CD4-positive, alpha-beta T cell treated with Interleukin-6 at 100 ng/mL for 8 hours (primary cell): ENCODE data around the gene DPYD.

Experiments
- DNase-seq: peaks from one replicate; pipeline ENCODE4 v3.0.0-alpha.2; 2020; ENCODE audit warnings: mixed read lengths, low spot score

The DPYD gene

DNA sequence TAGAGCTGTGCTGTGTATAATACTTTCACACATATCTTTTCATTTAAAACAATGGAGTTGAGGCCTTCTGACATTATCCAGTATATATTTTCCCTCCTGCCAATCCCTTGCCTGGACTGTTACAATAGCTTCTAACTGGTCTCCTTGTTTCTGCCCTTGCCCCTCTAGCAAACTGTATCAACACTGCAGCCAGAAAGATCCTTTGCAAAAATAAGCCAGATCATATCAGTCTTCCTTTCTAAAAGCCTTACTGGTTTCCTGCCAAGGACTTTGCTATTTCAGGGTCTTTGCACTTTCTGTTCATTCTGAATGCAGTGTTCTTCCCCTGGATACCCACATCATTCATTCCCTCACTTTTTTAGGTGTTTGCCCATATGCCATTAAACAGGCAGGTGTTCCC is 829.2 kb downstream of the DPYD start:
- DNase-seq, result no peak

DNA sequence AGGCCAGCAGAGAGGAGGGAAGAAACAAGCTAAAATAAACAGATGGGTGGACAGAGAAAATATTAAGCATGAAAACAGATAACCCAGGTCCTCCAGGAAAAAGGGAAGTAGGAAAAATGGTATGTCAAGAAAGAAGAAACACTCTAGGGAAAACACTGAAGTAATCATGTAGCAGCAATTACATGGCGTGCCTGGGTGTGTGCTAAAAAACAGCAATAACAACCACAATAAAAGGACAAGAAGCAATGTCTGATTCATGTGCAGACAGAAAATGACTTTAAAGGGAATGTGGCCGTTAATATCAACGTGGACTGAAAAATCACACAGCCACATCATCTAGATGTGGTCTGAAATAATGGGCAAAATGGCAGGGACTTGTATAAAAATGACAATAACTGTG is 829.6 kb downstream of the DPYD start:
- DNase-seq, result no peak

DNA sequence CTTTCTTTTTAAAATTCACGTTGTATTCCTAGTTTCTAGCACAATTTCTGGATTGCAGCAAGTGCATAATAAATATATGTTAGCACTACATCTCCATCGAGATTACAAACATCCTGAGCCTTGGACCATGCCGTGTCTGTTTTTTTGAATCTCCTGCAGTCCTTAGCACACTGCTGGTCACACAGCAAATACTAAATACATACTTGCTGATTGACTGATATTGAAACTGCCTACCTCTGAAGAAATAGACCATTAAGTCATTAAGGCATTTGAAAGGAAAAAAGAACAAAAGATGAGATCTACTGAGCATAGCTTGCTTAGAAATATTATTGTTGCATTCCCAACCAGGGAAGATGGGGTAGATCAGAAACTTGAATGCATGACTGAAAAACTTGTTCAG is 830.1 kb downstream of the DPYD start:
- no peak for DNase-seq

DNA sequence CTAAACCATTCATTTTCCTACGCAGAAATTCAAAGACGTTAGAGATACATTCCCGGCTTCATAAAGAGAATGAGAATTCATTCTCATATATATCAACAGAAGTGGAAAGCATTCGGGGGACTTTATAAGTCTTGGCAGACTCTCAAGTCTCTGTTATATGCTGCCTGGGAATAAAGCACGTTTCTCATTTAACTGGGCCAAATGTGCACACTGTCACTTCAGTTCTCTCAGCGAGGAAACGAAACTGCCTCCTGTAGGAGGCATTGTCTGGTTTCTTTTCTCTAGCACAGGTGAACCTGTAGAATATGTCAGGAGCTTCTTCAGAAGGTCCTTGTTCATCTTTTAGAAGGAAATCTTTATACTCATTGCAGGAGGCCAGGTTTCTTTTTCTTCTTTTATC is 831.7 kb downstream of the DPYD start:
- no peak for DNase-seq

DNA sequence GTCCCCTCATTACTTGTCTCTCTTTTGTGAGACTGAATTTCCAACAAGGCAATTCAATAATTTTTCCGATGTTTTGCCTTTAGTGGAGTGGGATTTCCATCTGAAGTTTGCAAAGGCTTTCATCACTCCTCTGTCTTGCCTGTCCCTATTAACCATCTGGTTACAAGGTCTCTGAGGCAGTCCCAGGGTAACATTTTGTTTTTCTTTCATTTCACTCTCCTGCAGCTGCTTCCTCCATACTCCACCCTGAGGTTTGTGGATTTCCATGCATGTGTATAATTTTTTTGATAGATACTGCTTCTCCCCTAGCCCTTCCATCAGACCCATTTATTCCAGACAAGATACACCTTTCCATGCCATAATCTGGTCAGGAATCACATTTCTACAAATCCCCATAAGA is 832.4 kb downstream of the DPYD start:
- no peak for DNase-seq

DNA sequence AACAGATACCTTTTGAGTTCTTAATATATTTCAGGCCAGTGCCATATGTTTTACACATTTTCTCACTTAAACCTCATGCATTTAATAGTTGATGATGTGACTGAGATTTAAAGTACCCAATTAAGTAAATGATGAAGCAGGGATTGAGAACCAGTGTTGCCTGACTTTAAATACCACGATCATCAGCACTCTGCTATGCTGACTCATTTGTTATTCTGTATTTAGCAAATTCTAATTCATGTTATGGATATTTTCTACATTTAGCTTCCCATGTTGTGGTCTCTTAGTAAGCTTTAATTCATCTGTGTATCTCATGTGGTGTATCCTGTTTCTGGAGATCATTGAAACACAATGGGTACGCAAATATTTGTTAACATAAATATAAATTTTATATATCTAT is 836.3 kb downstream of the DPYD start:
- DNase-seq, result no peak

DNA sequence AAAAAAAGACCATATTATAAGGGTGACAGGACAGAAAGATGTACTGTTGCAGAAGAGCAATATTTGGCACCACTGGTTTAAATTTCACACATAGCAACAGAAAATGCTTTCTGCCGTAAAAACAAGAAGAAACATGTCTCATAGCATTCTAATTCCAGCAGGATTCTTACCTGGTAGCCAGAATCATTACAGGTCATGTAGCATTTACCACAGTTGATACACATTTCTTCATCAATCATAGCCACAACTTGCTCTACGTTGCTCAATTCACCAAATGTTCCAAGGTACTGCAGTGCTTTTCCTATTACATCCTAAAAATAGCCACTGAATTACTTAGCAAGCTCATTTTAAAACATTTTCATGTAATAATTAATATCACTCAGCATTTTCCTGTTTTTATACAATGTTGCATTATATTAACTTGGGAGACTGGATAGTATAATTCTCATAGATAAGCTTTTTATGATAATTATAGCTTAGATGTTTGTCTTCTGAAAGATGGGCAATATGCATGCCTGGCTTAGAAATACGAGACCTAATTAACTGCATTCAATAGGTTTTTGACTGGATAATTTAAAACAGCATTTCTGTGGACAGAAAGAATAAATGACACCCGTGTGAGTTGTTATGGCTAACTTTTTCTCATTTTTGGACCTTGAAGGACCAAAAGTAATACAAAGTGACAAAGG is 838.5 kb downstream of the DPYD start:
- DNase-seq, result no peak

DNA sequence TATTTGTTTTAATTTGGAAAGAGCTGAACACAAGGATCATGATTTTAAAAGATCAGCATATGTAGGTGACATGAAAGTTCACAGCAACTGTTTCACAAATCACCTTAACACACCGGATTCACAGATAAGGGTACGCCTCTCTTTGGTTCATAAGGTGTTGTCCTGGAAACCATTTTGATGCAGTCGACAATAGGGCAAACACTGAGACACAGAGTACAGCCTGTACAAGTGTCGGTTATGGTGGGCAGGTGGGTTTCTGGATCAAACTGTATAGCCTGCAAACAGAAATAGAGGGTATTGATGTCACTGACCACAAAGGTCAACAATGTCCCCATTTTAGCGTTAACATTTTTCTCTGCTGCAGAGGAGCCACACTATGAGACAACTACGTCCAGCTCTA is 842.0 kb downstream of the DPYD start:
- no peak for DNase-seq

DNA sequence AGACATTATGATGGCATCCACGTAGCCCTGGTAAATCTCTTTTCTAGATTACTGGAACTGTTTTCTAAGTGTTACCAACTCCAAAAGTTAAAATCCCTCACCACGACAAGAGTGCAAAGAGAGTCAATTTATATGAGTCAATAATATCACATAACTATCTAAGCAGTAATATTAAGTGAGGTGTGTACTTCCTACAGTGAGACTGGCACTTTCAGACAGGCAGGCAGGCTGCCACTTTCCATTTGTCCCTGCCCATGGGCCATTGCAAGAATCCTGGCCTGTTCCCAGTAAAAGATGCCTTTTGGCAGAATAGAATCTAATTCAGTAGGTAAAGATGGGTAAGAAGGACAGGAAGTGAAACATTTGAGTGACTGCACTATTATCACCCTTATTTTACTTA is 843.6 kb downstream of the DPYD start:
- no peak for DNase-seq

DNA sequence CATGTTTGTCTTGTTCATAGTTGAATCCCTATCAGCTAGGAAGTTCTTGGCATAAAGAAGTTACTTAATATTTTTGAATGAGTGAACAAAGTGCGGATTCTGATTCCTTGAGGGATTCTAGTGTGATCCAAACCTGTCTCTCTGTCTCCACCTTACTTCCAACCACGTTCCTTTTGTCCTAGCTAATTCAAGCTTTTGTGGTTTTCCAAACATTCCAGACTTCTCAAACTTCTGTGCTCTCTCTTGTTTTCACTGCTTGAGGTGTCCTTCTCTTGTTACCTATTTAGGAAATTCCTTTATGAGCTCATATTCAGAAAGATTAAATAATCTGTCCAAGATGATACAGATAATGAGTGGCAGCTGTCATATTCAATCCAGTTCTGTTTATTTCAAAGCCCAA is 846.1 kb downstream of the DPYD start:
- DNase-seq, result no peak

DNA sequence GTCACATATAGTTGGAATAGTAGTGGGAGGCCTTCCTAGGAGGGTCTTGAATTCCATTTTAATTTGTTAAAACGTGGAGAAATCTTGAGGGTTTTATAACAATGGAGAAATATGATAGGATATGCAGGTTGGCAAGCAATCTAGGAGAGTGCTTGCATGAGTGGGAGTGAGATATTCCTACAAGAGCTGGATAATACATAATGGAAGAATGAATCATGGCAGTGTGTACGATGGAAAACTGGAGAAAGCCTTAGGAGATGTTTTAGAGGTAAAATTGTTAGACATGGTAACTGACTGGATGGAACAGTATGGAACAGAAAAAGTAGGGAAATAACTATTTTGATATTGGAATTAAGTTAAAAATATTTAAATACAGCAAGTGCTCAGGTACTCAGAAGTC is 846.9 kb downstream of the DPYD start:
- no peak for DNase-seq

DNA sequence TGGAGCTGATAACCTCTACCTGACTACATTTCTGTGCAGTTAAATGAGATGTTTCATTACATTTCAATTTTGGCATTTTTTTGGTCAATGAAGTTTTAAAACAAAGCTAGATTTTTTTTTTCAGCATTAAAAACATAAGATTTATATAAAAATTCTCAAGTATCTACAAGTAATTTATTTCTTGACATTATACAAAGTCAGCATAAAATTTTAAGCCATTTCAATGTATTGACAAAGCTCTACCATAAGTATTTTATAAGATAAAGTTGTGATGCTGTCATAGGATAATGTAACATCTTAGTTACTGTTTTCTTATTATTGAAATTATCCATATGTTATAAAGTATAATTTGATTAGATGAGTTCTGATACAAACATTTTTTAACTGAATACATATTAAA is 847.7 kb downstream of the DPYD start:
- no peak for DNase-seq

DNA sequence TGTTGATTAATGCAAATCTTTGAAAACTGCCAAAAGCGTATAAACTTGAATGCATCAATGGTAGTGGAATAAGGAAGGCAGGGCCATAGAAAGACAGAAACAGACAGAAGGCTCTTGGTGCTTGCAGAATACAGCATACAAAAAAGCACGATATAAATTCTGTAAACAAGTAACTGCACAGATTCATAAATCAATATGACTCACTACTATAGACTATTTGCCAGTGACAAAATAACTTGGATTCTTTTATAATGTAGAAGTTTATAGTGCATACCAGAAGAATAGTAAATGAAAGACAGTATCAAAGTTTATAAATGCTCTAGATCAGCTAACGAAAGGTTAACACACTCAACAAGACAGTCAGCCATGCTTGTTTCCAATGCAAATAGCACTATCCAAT is 849.7 kb downstream of the DPYD start:
- DNase-seq, result no peak

DNA sequence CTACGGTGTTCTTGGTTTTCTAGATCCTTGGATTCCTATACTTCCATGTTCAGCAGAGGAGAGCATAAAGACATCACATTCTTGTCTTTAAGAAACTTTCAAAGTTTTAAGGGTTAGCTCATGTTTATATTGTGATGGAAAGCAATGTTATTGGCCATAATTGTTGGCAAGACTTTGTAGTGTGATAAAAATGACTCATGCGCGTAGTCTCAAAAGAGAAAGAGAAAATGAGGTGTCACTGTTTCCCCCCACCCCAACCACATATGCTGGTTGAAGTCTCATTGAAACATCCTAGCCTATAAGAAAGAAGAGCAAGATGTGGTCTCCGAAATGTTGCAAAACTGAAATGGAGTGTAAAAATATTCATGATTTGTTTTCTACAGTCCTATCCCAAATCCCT is 850.5 kb downstream of the DPYD start:
- no peak for DNase-seq

DNA sequence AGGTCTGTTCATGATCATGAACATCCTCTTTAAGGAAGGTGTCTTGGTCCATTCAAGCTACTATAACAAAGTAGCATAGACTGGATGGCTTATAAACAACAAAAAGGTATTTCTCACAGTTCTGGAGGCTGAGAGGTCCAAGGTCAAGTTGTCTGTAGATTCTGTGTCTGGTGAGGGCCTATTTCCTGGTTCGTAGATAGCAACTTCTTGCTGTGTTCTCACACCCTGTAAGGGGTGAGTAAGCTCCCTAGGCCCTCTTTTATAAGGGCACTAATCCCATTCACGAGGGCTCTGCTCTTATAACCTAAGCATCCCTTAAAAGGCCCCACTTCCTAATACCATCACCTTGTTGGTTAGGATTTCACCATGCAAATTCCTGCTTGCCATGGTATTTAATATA is 851.5 kb downstream of the DPYD start:
- no peak for DNase-seq

DNA sequence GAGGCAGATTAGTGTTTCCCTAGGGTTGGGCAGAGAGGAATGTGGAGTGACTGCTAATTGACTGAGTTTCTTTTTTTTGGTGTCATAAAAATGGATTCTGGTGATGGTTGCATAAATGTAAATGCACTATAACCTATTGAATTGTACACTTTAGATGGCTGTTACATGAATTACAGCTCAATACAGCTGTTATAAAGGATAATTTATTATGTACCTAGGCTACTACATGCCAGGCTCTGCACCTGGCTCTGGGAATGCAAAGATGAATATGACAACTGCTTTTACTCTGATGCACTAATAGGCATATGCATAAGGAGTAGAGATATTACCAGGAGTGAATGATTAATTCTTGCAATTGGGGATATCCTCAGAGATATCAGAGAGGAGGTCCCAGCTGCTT is 854.0 kb downstream of the DPYD start:
- DNase-seq, result no peak

DNA sequence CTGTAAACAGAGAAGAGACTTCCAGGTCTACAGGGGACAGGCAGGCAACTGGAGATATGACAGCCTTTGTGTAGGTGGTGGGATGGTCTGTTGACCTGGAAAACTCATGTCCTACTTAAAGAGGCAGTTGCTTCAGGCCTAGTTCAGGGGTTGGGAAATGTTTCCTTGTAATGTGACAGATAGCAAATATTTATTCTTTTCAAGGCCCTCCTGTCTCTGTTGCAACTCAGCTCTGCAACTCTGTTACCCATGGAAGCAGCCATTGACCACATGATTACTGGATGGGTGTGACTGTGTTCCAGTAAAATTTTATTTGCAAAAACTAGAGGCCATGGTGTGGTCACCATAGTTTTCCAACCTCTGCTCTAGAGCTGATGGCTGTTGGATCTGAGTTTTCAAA is 857.3 kb downstream of the DPYD start:
- no peak for DNase-seq

DNA sequence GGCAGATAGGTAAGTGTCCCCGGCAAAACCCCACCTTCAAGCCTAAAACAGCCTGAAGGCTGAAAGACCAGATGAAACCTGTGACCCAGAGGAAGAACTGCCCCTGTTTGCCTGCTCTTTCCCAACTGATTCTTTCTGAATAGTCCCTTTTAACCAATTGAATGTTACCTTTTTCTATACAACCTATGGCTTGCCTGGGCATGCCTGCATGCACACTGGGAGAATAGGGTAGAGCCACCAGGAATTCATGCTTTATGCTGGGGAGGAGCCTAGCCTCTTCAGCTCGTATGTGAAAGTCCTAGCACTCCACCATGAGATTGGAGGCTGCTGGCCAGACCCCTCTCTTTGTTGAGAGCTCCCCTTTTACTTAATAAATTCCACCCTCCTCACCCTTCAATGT is 859.2 kb downstream of the DPYD start:
- no peak for DNase-seq

DNA sequence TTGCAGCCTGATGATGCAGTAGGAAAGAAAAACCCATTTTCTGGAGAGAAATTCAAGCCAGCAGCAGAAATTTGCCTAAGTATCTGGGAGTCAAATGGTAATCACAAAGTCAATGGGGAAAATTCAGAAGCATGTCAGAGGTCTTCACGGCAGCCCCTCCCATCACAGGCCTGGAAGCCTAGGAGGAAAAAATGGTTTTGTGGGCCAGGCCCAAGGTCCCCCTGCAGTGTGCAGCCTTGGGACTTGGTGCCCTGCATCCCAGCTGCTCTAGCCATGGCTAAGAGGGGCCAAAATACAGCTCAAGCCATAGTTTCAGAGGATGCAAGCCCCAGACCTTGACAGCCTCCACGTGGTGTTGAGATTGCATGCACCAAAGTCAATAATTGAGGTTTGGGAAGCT is 864.4 kb downstream of the DPYD start:
- no peak for DNase-seq

DNA sequence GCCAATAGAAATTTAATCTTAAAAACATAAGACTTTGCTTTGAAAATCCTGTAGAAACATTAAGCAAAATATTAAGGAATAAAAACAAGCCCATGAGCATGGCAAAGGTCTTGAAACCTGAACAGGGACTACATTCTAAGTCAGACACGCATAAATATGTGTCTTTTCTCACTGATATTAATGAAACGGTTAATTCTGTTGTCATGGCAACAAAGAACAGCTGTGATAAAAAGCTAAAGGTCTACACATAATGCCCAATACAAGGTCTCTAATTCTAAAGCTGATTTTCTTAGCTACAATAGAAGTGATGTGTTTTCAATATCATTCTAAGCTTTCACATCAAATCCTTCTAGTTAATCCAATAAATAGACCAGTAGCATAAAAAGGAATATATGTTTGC is 867.6 kb downstream of the DPYD start:
- no peak for DNase-seq

DNA sequence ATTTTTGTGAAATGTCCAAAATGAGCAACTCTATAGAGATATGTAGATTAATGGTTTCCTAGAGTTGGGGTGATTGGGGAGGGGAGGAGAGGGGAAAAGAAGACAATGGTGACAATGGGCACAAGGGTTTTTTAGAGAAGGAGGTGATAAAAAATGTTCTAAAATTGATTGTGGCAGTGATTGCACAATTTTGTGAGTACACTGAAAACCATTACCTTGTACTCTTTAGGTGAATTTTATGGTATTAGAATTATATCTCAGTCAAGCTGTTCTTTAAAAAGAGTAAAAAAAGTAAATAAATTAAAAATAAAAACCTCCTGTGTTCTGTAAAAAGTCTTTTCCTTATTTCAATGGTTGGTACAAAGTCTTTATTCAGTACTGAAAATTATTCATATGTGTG is 869.0 kb downstream of the DPYD start:
- DNase-seq, result no peak

DNA sequence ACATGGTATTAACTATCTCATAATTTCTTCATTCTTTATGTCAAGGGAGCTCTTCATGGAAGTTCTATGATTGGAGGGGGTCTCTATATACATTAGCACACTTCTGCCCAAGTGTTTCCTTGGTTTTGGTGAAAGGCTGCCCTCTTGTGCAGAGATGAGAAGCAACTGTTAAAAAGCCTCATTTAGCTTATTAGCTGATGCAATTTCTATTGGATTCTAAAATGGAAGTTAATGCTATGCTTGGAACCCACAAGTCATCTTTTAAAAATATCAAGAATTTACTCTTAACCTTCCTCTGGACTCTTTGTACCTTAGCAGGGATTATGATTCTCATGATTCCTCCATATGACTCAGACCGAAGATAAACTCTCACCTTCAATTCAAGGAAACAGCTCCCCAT is 870.3 kb downstream of the DPYD start:
- DNase-seq, result no peak

DNA sequence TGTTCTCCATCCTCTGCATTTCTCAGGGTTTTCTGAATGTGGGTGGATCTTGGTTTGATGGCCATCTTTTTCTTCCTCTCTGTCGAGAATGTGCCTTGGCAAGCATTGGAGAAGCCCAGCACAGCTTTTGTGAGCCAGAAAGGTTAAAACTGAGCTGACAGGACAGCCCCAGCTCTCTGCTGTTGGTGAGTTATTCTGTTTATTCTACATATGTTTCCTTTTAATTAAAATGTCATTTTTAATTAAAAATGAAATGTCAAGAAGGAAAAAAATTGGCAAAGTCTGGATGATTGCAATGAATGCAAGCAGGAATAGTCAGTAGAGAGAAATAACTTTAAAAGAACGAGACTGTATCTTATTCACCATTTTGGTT is 873.4 kb downstream of the DPYD start:
- DNase-seq, result no peak

DNA sequence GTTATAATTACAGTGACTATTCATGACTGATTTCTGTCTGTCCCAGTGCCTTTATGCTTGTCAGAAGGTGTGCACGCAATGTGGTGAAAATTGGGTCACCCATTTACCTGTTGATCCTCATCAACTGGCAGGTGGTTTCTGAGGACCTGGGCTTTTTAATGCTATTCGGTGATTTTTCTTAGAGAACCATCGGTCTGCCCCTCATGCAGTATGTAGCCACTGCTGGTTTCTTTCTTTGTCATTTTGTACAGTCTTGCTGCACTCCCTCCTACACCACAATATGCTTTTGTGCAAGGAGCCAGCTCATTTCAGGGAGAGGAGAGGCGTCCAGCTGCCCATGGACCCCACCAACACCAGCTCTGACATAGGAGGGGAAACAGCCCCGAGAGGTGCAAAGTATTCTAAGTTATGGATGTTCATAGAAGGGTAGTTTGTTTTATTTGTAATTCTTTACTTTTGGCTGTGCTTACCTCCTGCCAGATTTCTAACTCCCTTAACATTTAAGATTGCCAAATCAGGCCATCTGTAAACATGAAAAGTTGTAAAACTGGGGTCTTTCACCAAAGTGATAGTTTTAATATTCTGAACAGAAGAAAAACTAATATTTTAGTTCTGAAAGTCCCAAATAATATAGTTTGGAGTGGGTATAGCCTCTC is 873.9 kb downstream of the DPYD start:
- DNase-seq, result no peak
